ENCODE results near the gene RAI1. TPM values are rescaled to one million over a fixed set of nuclear protein-coding genes. Genes with fewer than 3 reads are reported as not detected.

RAI1 gene
- total and polyA plus RNA-seq, 2 experiments from 2014 or later: 0.87 to 0.89 TPM

GRCh38 chr17:17661134-17661533 is 20.1 kb upstream of the RAI1 start:
- no peak overlapping the region for H3K4me2 ChIP-seq
- H3K4me3 ChIP-seq: no peak overlapping the region
- Mint-ChIP-seq H3K4me1 (peaks cover 14% of the 10 kb centered on the region; the same call in 2 of the 3 replicates), H3K9me3 (peaks cover 34% of the 10 kb centered on the region), H3K4me3 (no peak overlapping the region), H3K27ac (no peak overlapping the region), H3K27me3 (ENCODE audit: insufficient read depth, low read depth, poor library complexity) (peaks cover 11% of the 10 kb centered on the region), H3K36me3 (ENCODE audit: low read depth) (peaks cover 5% of the 10 kb centered on the region; the same call in 1 of the 3 replicates)
- no peaks in the 10 kb centered on the region for H3K27me3 ChIP-seq (ENCODE audit: insufficient read depth)
- no peak for DNase-seq (ENCODE audit: low spot score)
- no peak for ATAC-seq
- H2AFZ ChIP-seq: no peak overlapping the region
- H3K27ac ChIP-seq (ENCODE audit: low read depth): no peak overlapping the region
- no peaks in the 10 kb centered on the region for H3K36me3 ChIP-seq (ENCODE audit: insufficient read depth)
- TF ChIP-seq, protein P1, sequence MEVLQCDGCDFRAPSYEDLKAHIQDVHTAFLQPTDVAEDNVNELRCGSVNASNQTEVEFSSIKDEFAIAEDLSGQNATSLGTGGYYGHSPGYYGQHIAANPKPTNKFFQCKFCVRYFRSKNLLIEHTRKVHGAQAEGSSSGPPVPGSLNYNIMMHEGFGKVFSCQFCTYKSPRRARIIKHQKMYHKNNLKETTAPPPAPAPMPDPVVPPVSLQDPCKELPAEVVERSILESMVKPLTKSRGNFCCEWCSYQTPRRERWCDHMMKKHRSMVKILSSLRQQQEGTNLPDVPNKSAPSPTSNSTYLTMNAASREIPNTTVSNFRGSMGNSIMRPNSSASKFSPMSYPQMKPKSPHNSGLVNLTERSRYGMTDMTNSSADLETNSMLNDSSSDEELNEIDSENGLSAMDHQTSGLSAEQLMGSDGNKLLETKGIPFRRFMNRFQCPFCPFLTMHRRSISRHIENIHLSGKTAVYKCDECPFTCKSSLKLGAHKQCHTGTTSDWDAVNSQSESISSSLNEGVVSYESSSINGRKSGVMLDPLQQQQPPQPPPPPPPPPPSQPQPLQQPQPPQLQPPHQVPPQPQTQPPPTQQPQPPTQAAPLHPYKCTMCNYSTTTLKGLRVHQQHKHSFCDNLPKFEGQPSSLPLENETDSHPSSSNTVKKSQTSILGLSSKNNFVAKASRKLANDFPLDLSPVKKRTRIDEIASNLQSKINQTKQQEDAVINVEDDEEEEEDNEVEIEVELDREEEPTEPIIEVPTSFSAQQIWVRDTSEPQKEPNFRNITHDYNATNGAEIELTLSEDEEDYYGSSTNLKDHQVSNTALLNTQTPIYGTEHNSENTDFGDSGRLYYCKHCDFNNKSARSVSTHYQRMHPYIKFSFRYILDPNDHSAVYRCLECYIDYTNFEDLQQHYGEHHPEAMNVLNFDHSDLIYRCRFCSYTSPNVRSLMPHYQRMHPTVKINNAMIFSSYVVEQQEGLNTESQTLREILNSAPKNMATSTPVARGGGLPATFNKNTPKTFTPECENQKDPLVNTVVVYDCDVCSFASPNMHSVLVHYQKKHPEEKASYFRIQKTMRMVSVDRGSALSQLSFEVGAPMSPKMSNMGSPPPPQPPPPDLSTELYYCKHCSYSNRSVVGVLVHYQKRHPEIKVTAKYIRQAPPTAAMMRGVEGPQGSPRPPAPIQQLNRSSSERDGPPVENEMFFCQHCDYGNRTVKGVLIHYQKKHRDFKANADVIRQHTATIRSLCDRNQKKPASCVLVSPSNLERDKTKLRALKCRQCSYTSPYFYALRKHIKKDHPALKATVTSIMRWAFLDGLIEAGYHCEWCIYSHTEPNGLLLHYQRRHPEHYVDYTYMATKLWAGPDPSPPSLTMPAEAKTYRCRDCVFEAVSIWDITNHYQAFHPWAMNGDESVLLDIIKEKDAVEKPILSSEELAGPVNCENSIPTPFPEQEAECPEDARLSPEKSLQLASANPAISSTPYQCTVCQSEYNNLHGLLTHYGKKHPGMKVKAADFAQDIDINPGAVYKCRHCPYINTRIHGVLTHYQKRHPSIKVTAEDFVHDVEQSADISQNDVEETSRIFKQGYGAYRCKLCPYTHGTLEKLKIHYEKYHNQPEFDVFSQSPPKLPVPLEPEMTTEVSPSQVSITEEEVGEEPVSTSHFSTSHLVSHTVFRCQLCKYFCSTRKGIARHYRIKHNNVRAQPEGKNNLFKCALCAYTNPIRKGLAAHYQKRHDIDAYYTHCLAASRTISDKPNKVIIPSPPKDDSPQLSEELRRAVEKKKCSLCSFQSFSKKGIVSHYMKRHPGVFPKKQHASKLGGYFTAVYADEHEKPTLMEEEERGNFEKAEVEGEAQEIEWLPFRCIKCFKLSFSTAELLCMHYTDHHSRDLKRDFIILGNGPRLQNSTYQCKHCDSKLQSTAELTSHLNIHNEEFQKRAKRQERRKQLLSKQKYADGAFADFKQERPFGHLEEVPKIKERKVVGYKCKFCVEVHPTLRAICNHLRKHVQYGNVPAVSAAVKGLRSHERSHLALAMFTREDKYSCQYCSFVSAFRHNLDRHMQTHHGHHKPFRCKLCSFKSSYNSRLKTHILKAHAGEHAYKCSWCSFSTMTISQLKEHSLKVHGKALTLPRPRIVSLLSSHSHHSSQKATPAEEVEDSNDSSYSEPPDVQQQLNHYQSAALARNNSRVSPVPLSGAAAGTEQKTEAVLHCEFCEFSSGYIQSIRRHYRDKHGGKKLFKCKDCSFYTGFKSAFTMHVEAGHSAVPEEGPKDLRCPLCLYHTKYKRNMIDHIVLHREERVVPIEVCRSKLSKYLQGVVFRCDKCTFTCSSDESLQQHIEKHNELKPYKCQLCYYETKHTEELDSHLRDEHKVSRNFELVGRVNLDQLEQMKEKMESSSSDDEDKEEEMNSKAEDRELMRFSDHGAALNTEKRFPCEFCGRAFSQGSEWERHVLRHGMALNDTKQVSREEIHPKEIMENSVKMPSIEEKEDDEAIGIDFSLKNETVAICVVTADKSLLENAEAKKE (CRISPR knock-in tag; IDR thresholded peaks at IDR 0.05): no peak
- TF ChIP-seq NANOG (IDR thresholded peaks at IDR 0.05; ENCODE audit: borderline replicate concordance) (no peak), CREB1 (CRISPR knock-in tag; IDR thresholded peaks at IDR 0.05; ENCODE audit: low read depth) (no peak), STAT1 (IDR thresholded peaks at IDR 0.05; ENCODE audit: unreplicated experiment) (no peak), JUNB (IDR thresholded peaks at IDR 0.05; ENCODE audit: unreplicated experiment) (no peak), CTCF (conservative IDR thresholded peaks at IDR 0.05; ENCODE audit: low read depth in 2 of 2) (no peak), ETS1 (IDR thresholded peaks at IDR 0.05) (no peak), ZNF331 (CRISPR knock-in tag; IDR thresholded peaks at IDR 0.05; ENCODE audit: low read depth) (no peak), EZH2 (IDR thresholded peaks at IDR 0.05; ENCODE audit: low read depth, unreplicated experiment) (no peak), POLR2AphosphoS5 (IDR thresholded peaks at IDR 0.05; ENCODE audit: low read depth) (no peak), EZH2phosphoT487 (IDR thresholded peaks at IDR 0.05; ENCODE audit: unreplicated experiment) (no peak), ZNF114 (CRISPR knock-in tag; IDR thresholded peaks at IDR 0.05) (no peak)
- TF ChIP-seq, protein P2, sequence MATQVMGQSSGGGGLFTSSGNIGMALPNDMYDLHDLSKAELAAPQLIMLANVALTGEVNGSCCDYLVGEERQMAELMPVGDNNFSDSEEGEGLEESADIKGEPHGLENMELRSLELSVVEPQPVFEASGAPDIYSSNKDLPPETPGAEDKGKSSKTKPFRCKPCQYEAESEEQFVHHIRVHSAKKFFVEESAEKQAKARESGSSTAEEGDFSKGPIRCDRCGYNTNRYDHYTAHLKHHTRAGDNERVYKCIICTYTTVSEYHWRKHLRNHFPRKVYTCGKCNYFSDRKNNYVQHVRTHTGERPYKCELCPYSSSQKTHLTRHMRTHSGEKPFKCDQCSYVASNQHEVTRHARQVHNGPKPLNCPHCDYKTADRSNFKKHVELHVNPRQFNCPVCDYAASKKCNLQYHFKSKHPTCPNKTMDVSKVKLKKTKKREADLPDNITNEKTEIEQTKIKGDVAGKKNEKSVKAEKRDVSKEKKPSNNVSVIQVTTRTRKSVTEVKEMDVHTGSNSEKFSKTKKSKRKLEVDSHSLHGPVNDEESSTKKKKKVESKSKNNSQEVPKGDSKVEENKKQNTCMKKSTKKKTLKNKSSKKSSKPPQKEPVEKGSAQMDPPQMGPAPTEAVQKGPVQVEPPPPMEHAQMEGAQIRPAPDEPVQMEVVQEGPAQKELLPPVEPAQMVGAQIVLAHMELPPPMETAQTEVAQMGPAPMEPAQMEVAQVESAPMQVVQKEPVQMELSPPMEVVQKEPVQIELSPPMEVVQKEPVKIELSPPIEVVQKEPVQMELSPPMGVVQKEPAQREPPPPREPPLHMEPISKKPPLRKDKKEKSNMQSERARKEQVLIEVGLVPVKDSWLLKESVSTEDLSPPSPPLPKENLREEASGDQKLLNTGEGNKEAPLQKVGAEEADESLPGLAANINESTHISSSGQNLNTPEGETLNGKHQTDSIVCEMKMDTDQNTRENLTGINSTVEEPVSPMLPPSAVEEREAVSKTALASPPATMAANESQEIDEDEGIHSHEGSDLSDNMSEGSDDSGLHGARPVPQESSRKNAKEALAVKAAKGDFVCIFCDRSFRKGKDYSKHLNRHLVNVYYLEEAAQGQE (IDR thresholded peaks at IDR 0.05; ENCODE audit: unreplicated experiment): no peak
- H4K20me1 ChIP-seq (replicated peaks; ENCODE audit: insufficient read depth): no peaks in the 10 kb centered on the region
- H3K4me1 ChIP-seq (ENCODE audit: insufficient read depth): no peaks in the 10 kb centered on the region
- no peaks in the 10 kb centered on the region for H3K9me2 ChIP-seq (ENCODE audit: insufficient read depth)
- H3F3A ChIP-seq (replicated peaks; ENCODE audit: low read depth): no peaks in the 10 kb centered on the region
- no peaks in the 10 kb centered on the region for H3K79me2 ChIP-seq (replicated peaks; ENCODE audit: insufficient read depth)

All from GM23338 (cell line).